H7 (cell line): ENCODE measurements around the gene CUEDC2. TPM values are rescaled to one million over a fixed set of nuclear protein-coding genes. Genes with fewer than 3 reads are reported as not detected.

Source experiments
- DNase-seq: peaks from one replicate; pipeline ENCODE4 v3.0.0; 2012
- H3K27me3 ChIP-seq: 2 replicates; pipeline ENCODE4 v1.6.0; 2011; ENCODE audit warnings: mild to moderate bottlenecking, low read length; ENCODE audit not compliant: control insufficient read depth, insufficient read depth
- H3K36me3 ChIP-seq: replicated peaks from 2 replicates; pipeline ENCODE4 v1.5.1; 2011; ENCODE audit warnings: low read length; ENCODE audit not compliant: control insufficient read depth, insufficient read depth
- H3K4me3 ChIP-seq: 2 replicates; pipeline ENCODE4 v1.5.1; 2011; ENCODE audit warnings: low read depth, mild to moderate bottlenecking, control low read depth, low read length, moderate library complexity; ENCODE audit not compliant: insufficient read depth
- total RNA-seq: library from RNA; depleted of rRNA; stranded (reverse); fragments of >200 nt; shearing (Covaris generic); gene quantifications from 2 replicates; pipeline ENCODE4 v1.2.3, GENCODE V29; 2014

The CUEDC2 gene
- total RNA-seq, 1 experiment from 2014 or later: 64.7 TPM

DNA sequence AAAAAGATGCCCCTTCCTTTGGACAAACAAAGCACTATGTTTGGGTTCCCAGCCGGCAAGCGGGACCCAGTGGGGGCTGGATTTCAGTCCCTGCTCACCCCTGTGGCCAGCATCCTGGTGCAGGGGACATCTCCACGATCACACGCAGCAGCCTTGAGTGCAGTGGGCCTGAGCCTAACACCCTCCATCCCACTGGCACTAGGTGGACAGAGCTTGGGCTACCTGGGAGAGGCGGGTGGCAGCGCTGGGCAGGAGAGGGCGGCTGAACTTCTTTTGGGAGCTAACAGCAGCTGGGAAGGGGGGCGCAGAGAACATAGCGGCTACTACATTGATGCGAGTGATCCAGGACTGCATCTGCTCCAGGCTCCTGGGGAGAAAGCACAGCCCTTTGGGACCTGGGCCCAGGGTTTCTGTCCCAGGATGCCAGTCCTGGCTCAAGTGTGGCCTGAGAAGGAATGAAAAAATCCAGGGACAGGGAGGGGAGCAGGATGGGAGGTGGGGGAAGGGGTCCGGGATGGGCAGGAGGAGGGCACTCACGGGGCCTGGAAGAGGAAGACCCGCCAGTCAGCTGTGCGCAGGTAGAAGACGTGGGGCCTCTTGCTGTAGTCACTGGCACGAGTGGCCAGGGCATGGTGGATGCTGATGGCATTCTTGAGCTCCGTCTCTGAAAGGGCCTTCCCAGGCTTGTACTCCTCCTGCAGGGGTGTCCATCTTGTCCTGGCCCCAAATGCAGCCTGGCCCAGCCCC is 27.8 kb downstream of the CUEDC2 start:
- peak; percentile 58 for DNase-seq
- Histone ChIP-seq H3K27me3 (peaks cover 20% of the 10 kb centered on the region), H3K36me3 (peaks cover 1% of the 10 kb centered on the region), H3K4me3 (no peak overlapping the region)

DNA sequence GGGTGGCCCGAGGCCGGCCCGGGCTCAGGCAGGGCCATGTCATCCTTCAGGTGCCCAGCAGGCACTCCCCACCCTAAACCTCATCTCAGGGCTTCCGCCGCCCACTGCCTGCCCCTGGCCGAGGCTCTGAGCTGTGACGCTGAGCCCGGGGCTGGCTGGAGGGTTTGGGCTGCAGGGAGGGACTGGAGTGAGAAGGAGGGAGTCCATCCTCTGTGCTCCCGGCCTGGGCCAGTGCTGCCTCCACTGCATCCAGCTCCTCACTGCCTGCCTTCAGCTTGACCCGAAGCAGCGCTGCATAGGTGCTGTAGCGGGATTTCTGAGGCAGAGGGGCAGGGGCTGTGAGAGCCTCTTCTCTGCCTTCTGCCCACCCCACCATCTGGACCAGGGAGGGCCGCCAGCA is 29.3 kb downstream of the CUEDC2 start:
- H3K27me3 ChIP-seq: peaks cover 8% of the 10 kb centered on the region
- peaks cover 1% of the 10 kb centered on the region for H3K36me3 ChIP-seq
- no peak overlapping the region for H3K4me3 ChIP-seq
- peak; percentile 59 for DNase-seq

DNA sequence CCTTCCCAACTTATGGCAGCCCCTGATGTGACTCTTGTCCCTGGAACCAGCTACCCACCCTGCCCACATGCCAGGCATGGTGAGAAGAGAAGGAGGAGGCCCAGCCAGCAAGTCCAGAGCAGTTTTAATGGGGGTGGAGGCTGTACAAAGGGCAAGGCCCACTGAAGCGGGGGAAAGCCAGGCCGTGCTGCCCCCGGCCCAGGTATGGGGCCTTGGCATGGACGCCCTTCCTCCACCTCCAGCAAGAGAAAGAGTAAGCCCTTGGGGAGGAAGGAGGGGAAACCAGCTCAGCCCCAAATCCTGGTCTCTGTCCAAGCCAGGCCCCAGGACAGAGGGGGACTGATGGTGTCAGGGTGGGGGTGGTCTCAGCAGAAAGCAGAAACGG is 29.9 kb downstream of the CUEDC2 start:
- Histone ChIP-seq H3K27me3 (peaks cover 2% of the 10 kb centered on the region), H3K36me3 (peaks cover 1% of the 10 kb centered on the region), H3K4me3 (no peak overlapping the region)
- DNase-seq: peak; percentile 32

DNA sequence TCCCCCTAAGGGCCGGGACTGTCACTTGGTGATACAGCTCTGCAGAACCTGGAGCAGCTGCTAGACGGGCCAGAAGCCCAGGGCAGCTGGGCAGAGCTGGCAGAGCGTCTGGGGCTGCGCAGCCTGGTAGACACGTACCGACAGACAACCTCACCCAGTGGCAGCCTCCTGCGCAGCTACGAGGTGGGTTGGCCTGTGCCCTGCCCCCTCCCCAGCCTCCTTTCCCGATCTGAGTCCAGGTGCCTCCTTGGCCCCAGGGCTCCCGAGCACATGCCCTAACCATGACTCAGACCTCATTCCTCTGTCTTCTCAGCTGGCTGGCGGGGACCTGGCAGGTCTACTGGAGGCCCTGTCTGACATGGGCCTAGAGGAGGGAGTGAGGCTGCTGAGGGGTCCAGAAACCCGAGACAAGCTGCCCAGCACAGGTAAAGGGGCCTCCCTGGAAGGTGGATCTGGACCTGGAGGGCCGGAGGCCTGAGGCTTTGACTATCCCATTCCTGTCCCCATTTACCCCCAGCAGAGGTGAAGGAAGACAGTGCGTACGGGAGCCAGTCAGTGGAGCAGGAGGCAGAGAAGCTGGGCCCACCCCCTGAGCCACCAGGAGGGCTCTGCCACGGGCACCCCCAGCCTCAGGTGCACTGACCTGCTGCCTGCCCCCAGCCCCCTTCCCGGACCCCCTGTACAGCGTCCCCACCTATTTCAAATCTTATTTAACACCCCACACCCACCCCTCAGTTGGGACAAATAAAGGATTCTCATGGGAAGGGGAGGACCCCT is 30.5 kb downstream of the CUEDC2 start:
- peak; percentile 44 for DNase-seq
- Histone ChIP-seq H3K27me3 (no peaks in the 10 kb centered on the region; the same call in 1 of the 2 replicates), H3K4me3 (no peak overlapping the region), H3K36me3 (peaks cover 1% of the 10 kb centered on the region)

DNA sequence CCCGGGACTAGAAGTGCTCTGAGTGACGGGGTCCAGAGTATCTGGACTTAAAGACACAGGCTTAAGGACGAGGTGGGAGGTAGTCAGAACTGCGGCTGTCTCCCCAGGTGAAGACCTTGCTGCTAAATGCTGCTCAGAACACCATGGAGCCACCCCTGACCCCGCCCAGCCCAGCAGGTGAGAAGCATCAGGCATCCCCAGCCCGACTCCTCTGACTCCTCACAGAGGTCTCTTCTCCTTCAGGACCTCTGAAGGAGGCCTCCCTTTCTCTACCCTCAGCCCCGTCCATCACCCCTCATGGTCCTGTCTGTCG is 31.1 kb downstream of the CUEDC2 start:
- peak; percentile 33 for DNase-seq

DNA sequence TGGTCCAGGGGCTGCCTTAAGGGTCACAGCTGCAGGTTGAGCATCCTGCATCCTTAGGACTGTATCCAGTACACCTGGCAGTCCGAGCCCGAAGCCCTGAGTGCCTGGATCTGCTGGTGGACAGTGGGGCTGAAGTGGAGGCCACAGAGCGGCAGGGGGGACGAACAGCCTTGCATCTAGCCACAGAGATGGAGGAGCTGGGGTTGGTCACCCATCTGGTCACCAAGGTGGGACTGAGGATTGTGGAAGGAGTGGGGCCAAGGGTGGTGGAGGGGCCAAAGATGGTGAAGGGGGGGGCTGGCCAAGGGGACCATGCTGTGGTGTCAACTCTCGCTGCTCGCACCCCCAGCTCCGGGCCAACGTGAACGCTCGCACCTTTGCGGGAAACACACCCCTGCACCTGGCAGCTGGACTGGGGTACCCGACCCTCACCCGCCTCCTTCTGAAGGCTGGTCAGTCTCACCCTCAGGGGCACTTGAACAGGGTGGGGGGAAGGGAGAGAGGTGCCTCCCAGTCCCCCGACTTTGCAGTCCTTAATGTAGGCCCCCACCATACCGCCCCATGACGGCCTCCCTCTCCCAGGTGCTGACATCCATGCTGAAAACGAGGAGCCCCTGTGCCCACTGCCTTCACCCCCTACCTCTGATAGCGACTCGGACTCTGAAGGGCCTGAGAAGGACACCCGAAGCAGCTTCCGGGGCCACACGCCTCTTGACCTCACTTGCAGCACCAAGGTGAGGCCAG is 31.6 kb downstream of the CUEDC2 start:
- Histone ChIP-seq H3K27me3 (no peaks in the 10 kb centered on the region; the same call in 1 of the 2 replicates), H3K36me3 (peaks cover 1% of the 10 kb centered on the region), H3K4me3 (no peak overlapping the region)
- peak; percentile 36 for DNase-seq

More for the DNA sequence above, 31.1 kb downstream of the CUEDC2 start:
- Histone ChIP-seq H3K4me3 (no peak overlapping the region), H3K27me3 (no peaks in the 10 kb centered on the region; the same call in 1 of the 2 replicates), H3K36me3 (peaks cover 1% of the 10 kb centered on the region)

DNA sequence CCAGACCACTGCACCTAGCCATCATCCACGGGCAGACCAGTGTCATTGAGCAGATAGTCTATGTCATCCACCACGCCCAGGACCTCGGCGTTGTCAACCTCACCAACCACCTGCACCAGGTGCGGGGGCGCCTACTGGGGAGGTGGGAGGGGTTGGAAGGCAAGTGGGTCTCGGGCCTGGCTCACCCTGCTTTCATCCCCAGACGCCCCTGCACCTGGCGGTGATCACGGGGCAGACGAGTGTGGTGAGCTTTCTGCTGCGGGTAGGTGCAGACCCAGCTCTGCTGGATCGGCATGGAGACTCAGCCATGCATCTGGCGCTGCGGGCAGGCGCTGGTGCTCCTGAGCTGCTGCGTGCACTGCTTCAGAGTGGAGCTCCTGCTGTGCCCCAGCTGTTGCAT is 32.3 kb downstream of the CUEDC2 start:
- Histone ChIP-seq H3K27me3 (peaks cover under 1% of the 10 kb centered on the region), H3K36me3 (peaks cover 1% of the 10 kb centered on the region), H3K4me3 (no peak overlapping the region)
- DNase-seq: no peak

DNA sequence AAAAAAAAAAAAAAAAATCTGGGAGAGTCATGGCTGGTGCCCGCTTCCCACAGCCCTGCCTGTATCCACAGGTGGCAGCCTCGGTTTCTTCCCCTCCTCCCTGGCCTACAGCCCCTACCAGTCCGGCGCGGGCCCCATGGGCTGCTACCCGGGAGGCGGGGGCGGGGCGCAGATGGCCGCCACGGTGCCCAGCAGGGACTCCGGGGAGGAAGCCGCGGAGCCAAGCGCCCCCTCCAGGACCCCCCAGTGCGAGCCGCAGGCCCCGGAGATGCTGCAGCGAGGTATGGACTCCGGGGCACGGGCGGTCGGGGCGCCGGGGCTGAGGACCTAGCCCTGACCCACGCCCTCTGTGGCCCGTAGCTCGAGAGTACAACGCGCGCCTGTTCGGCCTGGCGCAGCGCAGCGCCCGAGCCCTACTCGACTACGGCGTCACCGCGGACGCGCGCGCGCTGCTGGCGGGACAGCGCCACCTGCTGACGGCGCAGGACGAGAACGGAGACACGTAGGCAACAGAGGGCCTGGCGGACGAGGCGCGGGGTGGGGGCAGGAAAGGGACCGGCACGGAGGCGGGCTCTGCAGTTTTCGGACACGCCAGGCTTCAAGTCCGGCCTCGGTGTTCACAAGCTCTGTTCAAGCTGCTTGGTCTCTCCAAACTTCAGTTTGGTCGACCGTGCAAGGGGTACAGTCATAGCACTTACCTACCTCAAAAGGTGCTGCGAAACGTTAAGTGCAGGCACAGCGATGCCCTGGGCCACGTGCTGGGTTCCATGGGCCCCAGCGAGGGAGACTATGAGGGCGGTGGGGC is 33.0 kb downstream of the CUEDC2 start:
- DNase-seq: peak; percentile 97
- peaks cover 7% of the 10 kb centered on the region for H3K27me3 ChIP-seq
- peaks cover 1% of the 10 kb centered on the region for H3K36me3 ChIP-seq
- H3K4me3 ChIP-seq: peak overlapping the region; percentile 65

DNA sequence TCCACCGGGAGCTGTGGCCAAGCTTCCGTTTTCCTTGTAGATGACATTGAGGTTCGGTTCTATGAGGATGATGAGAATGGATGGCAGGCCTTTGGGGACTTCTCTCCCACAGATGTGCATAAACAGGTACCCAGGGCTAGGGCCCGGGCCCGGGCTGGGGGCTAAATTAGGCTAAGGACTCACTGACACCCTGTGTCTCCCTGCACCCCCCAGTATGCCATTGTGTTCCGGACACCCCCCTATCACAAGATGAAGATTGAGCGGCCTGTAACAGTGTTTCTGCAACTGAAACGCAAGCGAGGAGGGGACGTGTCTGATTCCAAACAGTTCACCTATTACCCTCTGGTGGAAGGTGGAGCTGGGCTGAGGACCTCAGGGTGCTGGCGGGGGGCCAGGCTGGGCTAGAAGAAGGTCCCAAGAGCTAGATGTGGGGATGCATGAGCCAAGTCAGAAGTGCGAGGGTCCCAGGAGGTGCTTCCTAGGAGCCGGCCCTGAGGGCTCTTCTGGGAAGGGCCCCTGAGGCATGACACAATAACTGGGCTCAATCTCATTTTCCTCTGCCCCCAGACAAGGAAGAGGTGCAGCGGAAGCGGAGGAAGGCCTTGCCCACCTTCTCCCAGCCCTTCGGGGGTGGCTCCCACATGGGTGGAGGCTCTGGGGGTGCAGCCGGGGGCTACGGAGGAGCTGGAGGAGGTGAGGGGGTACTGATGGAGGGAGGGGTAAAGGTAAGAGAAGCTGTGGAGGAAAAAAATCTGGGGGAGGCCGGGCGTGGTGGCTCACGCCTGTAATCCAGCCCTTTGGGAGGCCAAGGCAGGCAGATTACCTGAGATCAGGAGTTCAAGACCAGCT is 34.0 kb downstream of the CUEDC2 start:
- no peak overlapping the region for H3K4me3 ChIP-seq
- peak; percentile 54 for DNase-seq
- peaks cover 1% of the 10 kb centered on the region; the same call in 1 of the 2 replicates for H3K36me3 ChIP-seq
- H3K27me3 ChIP-seq: peaks cover 8% of the 10 kb centered on the region

DNA sequence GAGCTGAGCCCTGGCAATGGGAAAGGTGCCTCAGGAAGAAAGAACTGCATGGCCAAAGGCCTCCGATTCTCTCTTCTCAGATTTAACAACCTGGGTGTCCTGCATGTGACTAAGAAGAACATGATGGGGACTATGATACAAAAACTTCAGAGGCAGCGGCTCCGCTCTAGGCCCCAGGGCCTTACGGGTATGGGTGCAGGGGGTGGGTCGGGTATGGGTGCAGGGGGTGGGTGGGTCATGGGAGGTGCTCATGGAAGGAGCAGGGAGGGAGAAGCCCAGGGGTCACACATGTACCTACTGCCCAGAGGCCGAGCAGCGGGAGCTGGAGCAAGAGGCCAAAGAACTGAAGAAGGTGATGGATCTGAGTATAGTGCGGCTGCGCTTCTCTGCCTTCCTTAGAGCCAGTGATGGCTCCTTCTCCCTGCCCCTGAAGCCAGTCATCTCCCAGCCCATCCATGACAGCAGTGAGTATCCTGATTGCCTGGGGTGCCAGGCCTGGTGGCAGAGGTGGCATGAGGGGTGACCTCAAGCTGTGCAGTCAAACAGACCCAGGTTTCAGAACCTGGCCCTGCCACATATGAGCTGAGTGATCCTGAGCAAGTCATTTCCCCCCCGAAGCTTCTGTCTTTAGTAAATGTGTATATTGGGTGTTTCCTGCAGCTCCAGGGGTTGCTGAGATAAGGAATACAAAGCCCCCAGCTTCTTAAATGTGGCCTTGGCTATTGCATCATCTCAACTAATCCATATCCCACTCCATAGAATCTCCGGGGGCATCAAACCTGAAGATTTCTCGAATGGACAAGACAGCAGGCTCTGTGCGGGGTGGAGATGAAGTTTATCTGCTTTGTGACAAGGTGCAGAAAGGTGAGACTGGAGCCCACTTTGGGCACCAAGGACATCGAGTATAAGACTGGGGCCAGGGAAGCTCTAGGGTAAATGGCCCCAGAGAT is 34.9 kb downstream of the CUEDC2 start:
- peak; percentile 32 for DNase-seq
- Histone ChIP-seq H3K4me3 (no peak overlapping the region), H3K27me3 (peaks cover 11% of the 10 kb centered on the region), H3K36me3 (peaks cover 1% of the 10 kb centered on the region; the same call in 1 of the 2 replicates)

DNA sequence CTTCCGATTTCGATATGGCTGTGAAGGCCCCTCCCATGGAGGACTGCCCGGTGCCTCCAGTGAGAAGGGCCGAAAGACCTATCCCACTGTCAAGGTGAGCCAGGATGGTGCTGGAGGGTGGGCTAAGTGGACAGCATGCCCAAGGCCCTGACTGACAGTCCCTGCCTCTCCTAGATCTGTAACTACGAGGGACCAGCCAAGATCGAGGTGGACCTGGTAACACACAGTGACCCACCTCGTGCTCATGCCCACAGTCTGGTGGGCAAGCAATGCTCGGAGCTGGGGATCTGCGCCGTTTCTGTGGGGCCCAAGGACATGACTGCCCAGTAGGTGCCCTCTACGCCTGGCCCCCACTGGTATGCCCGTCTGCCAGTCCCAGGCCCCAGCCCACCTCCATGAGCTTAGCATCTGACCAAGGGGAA is 35.6 kb downstream of the CUEDC2 start:
- peaks cover under 1% of the 10 kb centered on the region; the same call in 1 of the 2 replicates for H3K36me3 ChIP-seq
- H3K27me3 ChIP-seq: peaks cover 11% of the 10 kb centered on the region
- peak; percentile 14 for DNase-seq
- no peak overlapping the region for H3K4me3 ChIP-seq

DNA sequence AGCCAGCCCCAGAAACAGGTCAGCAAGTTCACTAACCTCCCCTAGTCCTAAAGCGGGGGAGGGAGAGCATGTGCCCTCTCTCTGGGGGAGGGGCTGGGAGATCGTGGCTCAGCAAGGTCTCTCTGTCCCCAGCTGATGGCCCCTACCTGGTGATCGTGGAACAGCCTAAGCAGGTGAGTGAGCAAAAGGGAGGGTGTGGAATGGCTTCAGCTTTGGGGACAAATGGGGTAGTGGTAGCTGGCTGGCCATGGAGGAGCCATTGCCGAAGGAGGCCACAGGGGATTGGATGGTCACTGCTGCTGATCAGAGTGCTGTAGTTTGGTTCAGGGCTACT is 36.1 kb downstream of the CUEDC2 start:
- H3K36me3 ChIP-seq: no peaks in the 10 kb centered on the region; the same call in 1 of the 2 replicates
- H3K27me3 ChIP-seq: peaks cover 11% of the 10 kb centered on the region
- peak overlapping the region; percentile 62 for H3K4me3 ChIP-seq
- DNase-seq: peak; percentile 66
